Measurements from ENCODE around the gene MSLN.

The MSLN gene

DNA sequence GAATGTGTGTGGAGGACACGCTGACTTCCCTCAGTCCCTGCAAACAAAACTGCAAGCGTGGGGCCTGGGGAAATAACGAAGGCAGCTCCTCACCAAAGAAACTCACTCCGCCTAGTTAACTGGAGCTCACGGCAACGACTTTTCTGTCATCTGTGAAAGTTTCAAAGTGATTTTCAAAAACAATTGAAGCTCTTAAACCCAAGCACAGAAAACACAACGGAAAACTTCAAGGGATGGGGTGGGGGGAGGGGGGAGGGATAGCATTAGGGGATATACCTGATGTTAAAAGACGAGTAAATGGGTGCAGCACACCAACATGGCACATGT is 43.2 kb downstream of the MSLN start:
- Histone ChIP-seq H3K4me2 (ENCODE audit: low read depth, low read length, poor library complexity, severe bottlenecking) (no peak overlapping the region), H2AFZ (ENCODE audit: low read length) (no peak overlapping the region), H3K36me3 (ENCODE audit: insufficient read depth, low read length) (no peaks in the 10 kb centered on the region), H3K9ac (ENCODE audit: low read depth, low read length, poor library complexity, severe bottlenecking) (no peak overlapping the region), H4K20me1 (ENCODE audit: insufficient read depth, low read length, poor library complexity, severe bottlenecking) (no peaks in the 10 kb centered on the region), H3K79me2 (ENCODE audit: insufficient read depth, low read length) (no peaks in the 10 kb centered on the region), H3K27me3 (ENCODE audit: insufficient read depth, low read length, poor library complexity, severe bottlenecking) (no peaks in the 10 kb centered on the region), H3K4me1 (ENCODE audit: insufficient read depth, low read length, poor library complexity, severe bottlenecking) (no peaks in the 10 kb centered on the region), H3F3A (ENCODE audit: low read depth) (no peaks in the 10 kb centered on the region), H3K9me3 (ENCODE audit: insufficient read depth, low read depth, low read length) (no peaks in the 10 kb centered on the region), H3K9me2 (replicated peaks; ENCODE audit: low read depth, low read length) (no peaks in the 10 kb centered on the region), H3K4me3 (ENCODE audit: low read length, poor library complexity, severe bottlenecking) (no peak overlapping the region)
- TF ChIP-seq, protein P1, sequence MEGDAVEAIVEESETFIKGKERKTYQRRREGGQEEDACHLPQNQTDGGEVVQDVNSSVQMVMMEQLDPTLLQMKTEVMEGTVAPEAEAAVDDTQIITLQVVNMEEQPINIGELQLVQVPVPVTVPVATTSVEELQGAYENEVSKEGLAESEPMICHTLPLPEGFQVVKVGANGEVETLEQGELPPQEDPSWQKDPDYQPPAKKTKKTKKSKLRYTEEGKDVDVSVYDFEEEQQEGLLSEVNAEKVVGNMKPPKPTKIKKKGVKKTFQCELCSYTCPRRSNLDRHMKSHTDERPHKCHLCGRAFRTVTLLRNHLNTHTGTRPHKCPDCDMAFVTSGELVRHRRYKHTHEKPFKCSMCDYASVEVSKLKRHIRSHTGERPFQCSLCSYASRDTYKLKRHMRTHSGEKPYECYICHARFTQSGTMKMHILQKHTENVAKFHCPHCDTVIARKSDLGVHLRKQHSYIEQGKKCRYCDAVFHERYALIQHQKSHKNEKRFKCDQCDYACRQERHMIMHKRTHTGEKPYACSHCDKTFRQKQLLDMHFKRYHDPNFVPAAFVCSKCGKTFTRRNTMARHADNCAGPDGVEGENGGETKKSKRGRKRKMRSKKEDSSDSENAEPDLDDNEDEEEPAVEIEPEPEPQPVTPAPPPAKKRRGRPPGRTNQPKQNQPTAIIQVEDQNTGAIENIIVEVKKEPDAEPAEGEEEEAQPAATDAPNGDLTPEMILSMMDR (conservative IDR thresholded peaks at IDR 0.05; ENCODE audit: low read length): no peak
- no peak for TF ChIP-seq EZH2phosphoT487 (IDR thresholded peaks at IDR 0.05; ENCODE audit: borderline replicate concordance)

DNA sequence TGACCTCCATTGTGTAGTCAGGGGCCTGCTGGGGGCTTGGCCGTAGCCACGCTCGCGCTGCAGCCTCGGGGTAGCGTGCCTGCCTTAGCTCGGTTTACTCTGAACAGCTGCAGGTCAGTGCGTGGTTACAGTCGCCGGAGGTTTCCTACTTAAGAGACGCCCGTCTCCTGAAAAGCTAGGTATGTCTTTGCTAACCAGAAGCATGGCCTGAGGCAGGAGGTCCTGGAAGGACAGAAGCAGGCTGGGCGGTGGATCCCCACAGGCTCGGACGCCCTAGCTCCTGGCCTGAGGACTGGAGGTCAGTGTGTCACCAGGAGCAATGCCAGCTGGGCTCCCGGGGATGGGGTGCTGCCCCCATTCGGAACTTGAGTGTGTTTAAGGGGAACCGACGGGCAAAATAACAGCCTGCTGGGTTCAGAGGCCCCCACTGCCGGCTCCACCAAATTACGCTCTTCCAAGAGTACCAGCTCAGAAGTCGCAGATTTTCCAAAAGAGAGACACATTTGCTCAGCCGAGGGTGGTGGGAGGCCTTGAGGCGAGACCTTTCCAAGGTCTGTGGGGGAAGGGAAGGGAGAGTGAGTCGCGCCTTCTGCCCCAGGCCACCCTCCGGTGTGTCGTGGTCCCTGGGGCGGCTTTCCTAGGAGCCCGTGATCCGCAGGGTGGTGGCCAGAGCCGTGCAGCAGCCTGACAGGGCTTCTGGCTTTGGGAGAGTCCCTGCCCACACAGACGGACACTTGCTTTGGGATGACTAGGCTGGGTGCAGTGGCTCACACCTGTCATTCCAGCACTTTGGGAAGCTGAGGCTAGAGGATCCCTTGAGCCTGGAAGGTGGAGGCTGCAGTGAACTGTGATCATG is 43.9 kb downstream of the MSLN start:
- Histone ChIP-seq H3K9me3 (ENCODE audit: insufficient read depth, low read depth, low read length) (no peaks in the 10 kb centered on the region), H3K36me3 (ENCODE audit: insufficient read depth, low read length) (no peaks in the 10 kb centered on the region), H3F3A (ENCODE audit: low read depth) (no peaks in the 10 kb centered on the region), H3K9me2 (replicated peaks; ENCODE audit: low read depth, low read length) (no peaks in the 10 kb centered on the region), H3K4me2 (ENCODE audit: low read depth, low read length, poor library complexity, severe bottlenecking) (no peak overlapping the region), H3K27me3 (ENCODE audit: insufficient read depth, low read length, poor library complexity, severe bottlenecking) (no peaks in the 10 kb centered on the region), H3K9ac (ENCODE audit: low read depth, low read length, poor library complexity, severe bottlenecking) (no peak overlapping the region), H3K4me1 (ENCODE audit: insufficient read depth, low read length, poor library complexity, severe bottlenecking) (no peaks in the 10 kb centered on the region), H2AFZ (ENCODE audit: low read length) (no peak overlapping the region), H3K4me3 (ENCODE audit: low read length, poor library complexity, severe bottlenecking) (no peak overlapping the region), H4K20me1 (ENCODE audit: insufficient read depth, low read length, poor library complexity, severe bottlenecking) (no peaks in the 10 kb centered on the region), H3K79me2 (ENCODE audit: insufficient read depth, low read length) (no peaks in the 10 kb centered on the region)
- no peak for TF ChIP-seq EZH2phosphoT487 (IDR thresholded peaks at IDR 0.05; ENCODE audit: borderline replicate concordance)
- TF ChIP-seq, protein P1 (conservative IDR thresholded peaks at IDR 0.05; ENCODE audit: low read length): no peak

DNA sequence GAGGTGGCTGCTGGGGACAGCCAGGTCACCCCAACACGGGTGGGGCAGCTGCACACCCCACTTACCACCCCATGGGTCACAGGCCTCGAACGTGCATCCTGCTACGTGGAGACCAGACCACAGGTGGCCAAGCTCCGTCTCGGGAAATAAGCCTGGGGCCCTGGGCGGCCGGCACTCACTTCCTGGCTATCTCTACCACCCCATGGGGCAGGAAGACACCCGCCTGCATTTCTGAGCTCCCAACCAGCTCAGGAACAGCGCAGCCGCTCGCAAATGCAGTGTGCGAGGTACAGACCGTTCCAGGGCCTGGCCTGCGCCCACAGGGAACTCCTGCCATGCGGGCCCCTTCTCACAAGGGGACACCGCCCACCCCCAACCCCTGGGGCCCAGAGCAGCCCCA is 44.9 kb downstream of the MSLN start:
- H3K27me3 ChIP-seq (ENCODE audit: insufficient read depth, low read length, poor library complexity, severe bottlenecking): no peaks in the 10 kb centered on the region

More for the DNA sequence above, 44.9 kb downstream of the MSLN start:
- no peak overlapping the region for H3K4me3 ChIP-seq (ENCODE audit: low read length, poor library complexity, severe bottlenecking)
- no peaks in the 10 kb centered on the region for H3K79me2 ChIP-seq (ENCODE audit: insufficient read depth, low read length)
- H4K20me1 ChIP-seq (ENCODE audit: insufficient read depth, low read length, poor library complexity, severe bottlenecking): no peaks in the 10 kb centered on the region
- H3K9me2 ChIP-seq (replicated peaks; ENCODE audit: low read depth, low read length): no peaks in the 10 kb centered on the region
- H3K4me2 ChIP-seq (ENCODE audit: low read depth, low read length, poor library complexity, severe bottlenecking): no peak overlapping the region
- H3K9ac ChIP-seq (ENCODE audit: low read depth, low read length, poor library complexity, severe bottlenecking): no peak overlapping the region
- no peak overlapping the region for H2AFZ ChIP-seq (ENCODE audit: low read length)
- H3F3A ChIP-seq (ENCODE audit: low read depth): no peaks in the 10 kb centered on the region
- H3K4me1 ChIP-seq (ENCODE audit: insufficient read depth, low read length, poor library complexity, severe bottlenecking): no peaks in the 10 kb centered on the region
- H3K9me3 ChIP-seq (ENCODE audit: insufficient read depth, low read depth, low read length): no peaks in the 10 kb centered on the region
- no peak for TF ChIP-seq EZH2phosphoT487 (IDR thresholded peaks at IDR 0.05; ENCODE audit: borderline replicate concordance)
- TF ChIP-seq, protein P1 (conservative IDR thresholded peaks at IDR 0.05; ENCODE audit: low read length): no peak
- no peaks in the 10 kb centered on the region for H3K36me3 ChIP-seq (ENCODE audit: insufficient read depth, low read length)

Measured in Loucy (cell line).